ENCODE results near the gene SCFD2.

The SCFD2 gene

DNA sequence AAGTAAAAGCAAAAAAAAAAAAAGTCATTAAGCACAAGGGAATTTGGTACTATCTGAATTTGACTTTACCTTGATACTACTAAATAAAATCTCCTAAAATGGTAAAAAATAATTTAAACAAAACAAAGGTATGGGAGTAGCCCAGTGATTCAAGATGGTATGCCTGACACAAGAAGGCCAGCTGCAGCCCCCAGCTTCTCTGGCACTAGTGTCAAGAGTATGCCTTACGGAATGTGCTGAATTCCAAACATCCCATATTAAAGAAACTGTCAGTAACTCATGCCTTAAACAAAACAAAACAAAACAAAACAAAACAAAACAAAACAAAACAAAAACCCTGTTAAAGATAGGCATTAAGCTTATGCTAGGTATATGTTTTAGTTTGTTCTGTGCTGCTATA, 422.9 kb downstream of the SCFD2 start:
- Histone ChIP-seq H3K27me3 (ENCODE audit: insufficient read depth, insufficient read length) (no peaks in the 10 kb centered on the region), H3K9ac (ENCODE audit: insufficient read length, low read depth) (no peak overlapping the region), H3K4me1 (ENCODE audit: insufficient read depth, insufficient read length) (no peaks in the 10 kb centered on the region), H3K36me3 (ENCODE audit: insufficient read depth, insufficient read length, low read length) (no peaks in the 10 kb centered on the region), H3K4me3 (ENCODE audit: insufficient read length, low read depth) (no peak overlapping the region), H3K9me3 (ENCODE audit: insufficient read depth, low read length) (no peaks in the 10 kb centered on the region)
- TF ChIP-seq SUZ12 (IDR thresholded peaks at IDR 0.05; ENCODE audit: extremely low read depth, insufficient read depth, insufficient read length): no peak
- TF ChIP-seq ZNF274 (IDR thresholded peaks at IDR 0.05; ENCODE audit: low read depth, low read length): no peak
- TF ChIP-seq YY1 (IDR thresholded peaks at IDR 0.05; ENCODE audit: insufficient read depth, insufficient read length): no peak
- DNase-seq (ENCODE audit: low read depth, low spot score): no peak

DNA sequence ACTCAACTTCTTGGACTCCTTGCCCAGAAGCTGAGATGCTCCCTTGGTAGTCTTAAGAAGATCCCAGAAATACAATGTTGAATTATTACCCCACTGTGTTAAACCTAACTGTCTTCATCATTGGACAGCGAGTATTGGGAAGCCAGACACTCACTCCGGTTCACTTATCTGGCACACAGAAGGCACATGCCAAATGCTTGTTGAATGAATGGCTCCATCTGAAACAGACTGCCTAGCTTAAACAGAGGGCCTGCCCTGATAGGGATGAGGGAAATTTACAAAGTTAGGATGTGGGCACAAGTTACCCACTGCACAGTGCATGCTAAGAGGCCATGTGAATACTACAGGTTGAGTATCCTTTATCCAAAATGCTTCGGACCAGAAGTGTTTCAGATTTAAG, 424.4 kb downstream of the SCFD2 start:
- no peak for DNase-seq (ENCODE audit: low read depth, low spot score)
- no peak for TF ChIP-seq ZNF274 (IDR thresholded peaks at IDR 0.05; ENCODE audit: low read depth, low read length)

DNA sequence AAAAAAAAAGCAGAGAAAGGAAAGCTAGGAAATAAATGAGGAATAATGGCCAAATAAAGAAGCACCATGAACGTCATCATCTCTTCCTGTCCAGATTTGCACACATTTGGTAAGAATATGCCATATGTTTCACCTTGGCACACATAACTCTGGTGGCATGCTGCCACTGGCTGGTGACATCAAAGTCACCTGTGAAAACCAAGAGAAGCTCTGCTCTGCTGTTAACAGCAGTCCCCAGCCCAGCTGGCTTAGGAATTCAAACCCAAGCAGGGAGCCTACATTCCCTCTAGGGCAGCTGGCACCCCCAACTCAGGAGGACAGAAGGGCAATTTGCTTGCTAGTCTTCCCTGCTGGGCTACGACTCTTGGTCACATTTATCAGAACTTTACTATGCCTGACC, 426.1 kb downstream of the SCFD2 start:
- H3K27me3 ChIP-seq (ENCODE audit: insufficient read depth, insufficient read length): no peaks in the 10 kb centered on the region

More for the DNA sequence above, 424.4 kb downstream of the SCFD2 start:
- H3K36me3 ChIP-seq (ENCODE audit: insufficient read depth, insufficient read length, low read length): no peaks in the 10 kb centered on the region
- H3K27me3 ChIP-seq (ENCODE audit: insufficient read depth, insufficient read length): no peaks in the 10 kb centered on the region
- H3K9me3 ChIP-seq (ENCODE audit: insufficient read depth, low read length): no peaks in the 10 kb centered on the region
- no peaks in the 10 kb centered on the region for H3K4me1 ChIP-seq (ENCODE audit: insufficient read depth, insufficient read length)
- H3K4me3 ChIP-seq (ENCODE audit: insufficient read length, low read depth): no peak overlapping the region
- no peak overlapping the region for H3K9ac ChIP-seq (ENCODE audit: insufficient read length, low read depth)

DNA sequence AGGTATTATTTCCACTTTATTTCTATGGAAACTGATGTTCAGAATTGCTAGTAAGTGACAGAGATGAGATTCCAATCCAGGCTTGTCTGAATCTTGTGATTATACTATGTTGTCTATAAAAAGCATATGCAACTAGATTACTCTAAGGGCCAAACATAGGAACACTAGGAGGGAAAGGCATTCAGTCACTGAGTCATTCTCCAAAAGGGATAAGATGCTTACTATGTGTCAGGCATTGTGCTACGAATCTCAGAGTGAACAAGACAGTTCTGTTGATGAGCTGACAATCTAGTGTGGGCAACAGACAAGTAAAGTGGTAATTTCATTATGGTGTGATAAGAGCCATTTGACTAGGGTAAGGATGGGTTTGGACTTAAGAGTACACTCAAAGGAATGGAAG, 426.5 kb downstream of the SCFD2 start:
- Histone ChIP-seq H3K9ac (ENCODE audit: insufficient read length, low read depth) (no peak overlapping the region), H3K4me3 (ENCODE audit: insufficient read length, low read depth) (no peak overlapping the region), H3K9me3 (ENCODE audit: insufficient read depth, low read length) (no peaks in the 10 kb centered on the region), H3K4me1 (ENCODE audit: insufficient read depth, insufficient read length) (no peaks in the 10 kb centered on the region), H3K27me3 (ENCODE audit: insufficient read depth, insufficient read length) (no peaks in the 10 kb centered on the region), H3K36me3 (ENCODE audit: insufficient read depth, insufficient read length, low read length) (no peaks in the 10 kb centered on the region)
- DNase-seq (ENCODE audit: low read depth, low spot score): no peak
- no peak for TF ChIP-seq ZNF274 (IDR thresholded peaks at IDR 0.05; ENCODE audit: low read depth, low read length)
- TF ChIP-seq YY1 (IDR thresholded peaks at IDR 0.05; ENCODE audit: insufficient read depth, insufficient read length): no peak
- TF ChIP-seq SUZ12 (IDR thresholded peaks at IDR 0.05; ENCODE audit: extremely low read depth, insufficient read depth, insufficient read length): no peak

More for the DNA sequence above, 426.1 kb downstream of the SCFD2 start:
- no peaks in the 10 kb centered on the region for H3K9me3 ChIP-seq (ENCODE audit: insufficient read depth, low read length)
- H3K4me3 ChIP-seq (ENCODE audit: insufficient read length, low read depth): no peak overlapping the region
- H3K9ac ChIP-seq (ENCODE audit: insufficient read length, low read depth): no peak overlapping the region
- no peaks in the 10 kb centered on the region for H3K36me3 ChIP-seq (ENCODE audit: insufficient read depth, insufficient read length, low read length)
- no peaks in the 10 kb centered on the region for H3K4me1 ChIP-seq (ENCODE audit: insufficient read depth, insufficient read length)
- TF ChIP-seq SUZ12 (IDR thresholded peaks at IDR 0.05; ENCODE audit: extremely low read depth, insufficient read depth, insufficient read length) (no peak), YY1 (IDR thresholded peaks at IDR 0.05; ENCODE audit: insufficient read depth, insufficient read length) (no peak), ZNF274 (IDR thresholded peaks at IDR 0.05; ENCODE audit: low read depth, low read length) (no peak)
- no peak for DNase-seq (ENCODE audit: low read depth, low spot score)

DNA sequence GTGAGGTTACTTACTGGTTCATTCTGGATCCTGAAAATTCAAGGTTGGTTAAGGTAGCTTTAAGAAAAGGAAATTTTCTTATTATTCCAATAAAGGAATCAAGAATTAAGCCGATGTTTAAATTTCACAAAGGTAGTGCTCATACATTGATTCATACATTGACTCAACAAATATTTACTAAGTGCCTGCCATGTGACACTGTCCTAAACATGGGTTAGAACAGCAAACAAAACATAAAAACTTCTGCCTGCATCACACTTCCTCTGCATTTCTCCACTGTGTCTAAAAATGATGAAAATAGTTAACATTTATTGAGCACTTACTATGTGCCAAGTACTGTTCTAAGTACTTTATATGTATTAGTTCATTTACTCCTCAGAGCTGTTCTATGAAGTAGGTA, 428.0 kb downstream of the SCFD2 start:
- no peaks in the 10 kb centered on the region for H3K36me3 ChIP-seq (ENCODE audit: insufficient read depth, insufficient read length, low read length)
- no peaks in the 10 kb centered on the region; the same call in 1 of the 2 replicates for H3K9me3 ChIP-seq (ENCODE audit: insufficient read depth, low read length)
- DNase-seq (ENCODE audit: low read depth, low spot score): no peak
- H3K27me3 ChIP-seq (ENCODE audit: insufficient read depth, insufficient read length): no peaks in the 10 kb centered on the region
- TF ChIP-seq SUZ12 (IDR thresholded peaks at IDR 0.05; ENCODE audit: extremely low read depth, insufficient read depth, insufficient read length) (no peak), ZNF274 (IDR thresholded peaks at IDR 0.05; ENCODE audit: low read depth, low read length) (no peak), YY1 (IDR thresholded peaks at IDR 0.05; ENCODE audit: insufficient read depth, insufficient read length) (no peak)
- H3K4me1 ChIP-seq (ENCODE audit: insufficient read depth, insufficient read length): no peaks in the 10 kb centered on the region
- H3K9ac ChIP-seq (ENCODE audit: insufficient read length, low read depth): no peak overlapping the region
- H3K4me3 ChIP-seq (ENCODE audit: insufficient read length, low read depth): no peak overlapping the region

- H3K9me3 ChIP-seq (ENCODE audit: insufficient read depth, low read length): no peaks in the 10 kb centered on the region; the same call in 1 of the 2 replicates
- no peaks in the 10 kb centered on the region for H3K27me3 ChIP-seq (ENCODE audit: insufficient read depth, insufficient read length)
- no peak for TF ChIP-seq SUZ12 (IDR thresholded peaks at IDR 0.05; ENCODE audit: extremely low read depth, insufficient read depth, insufficient read length)
- no peak for TF ChIP-seq YY1 (IDR thresholded peaks at IDR 0.05; ENCODE audit: insufficient read depth, insufficient read length)
- TF ChIP-seq ZNF274 (IDR thresholded peaks at IDR 0.05; ENCODE audit: low read depth, low read length): no peak
- H3K4me1 ChIP-seq (ENCODE audit: insufficient read depth, insufficient read length): no peaks in the 10 kb centered on the region
- H3K4me3 ChIP-seq (ENCODE audit: insufficient read length, low read depth): no peak overlapping the region
- no peak overlapping the region for H3K9ac ChIP-seq (ENCODE audit: insufficient read length, low read depth)
- H3K36me3 ChIP-seq (ENCODE audit: insufficient read depth, insufficient read length, low read length): no peaks in the 10 kb centered on the region
- DNase-seq (ENCODE audit: low read depth, low spot score): no peak
Observed at GRCh38 chr4:52936729-52937128, 429.1 kb downstream of the SCFD2 start.

DNA sequence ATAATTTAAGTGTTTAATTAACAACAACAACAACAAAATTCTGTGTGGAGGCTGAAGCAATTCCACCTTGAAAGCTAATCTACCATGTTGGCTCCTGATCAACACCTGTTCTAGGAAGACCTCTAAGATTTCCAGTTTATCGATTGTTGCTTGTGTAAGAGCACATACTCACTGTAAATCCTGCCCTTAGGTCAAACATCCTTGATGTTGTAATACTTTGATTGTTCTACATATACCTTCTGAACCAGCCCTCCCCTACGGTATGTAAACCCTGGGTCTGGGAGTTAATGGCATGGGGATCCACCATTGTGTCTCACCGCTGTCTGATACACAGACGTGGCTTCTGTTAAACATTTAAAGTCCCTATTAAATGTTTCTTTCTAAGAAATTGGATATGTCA, 430.5 kb downstream of the SCFD2 start:
- Histone ChIP-seq H3K9ac (ENCODE audit: insufficient read length, low read depth) (no peak overlapping the region), H3K4me3 (ENCODE audit: insufficient read length, low read depth) (no peak overlapping the region), H3K36me3 (ENCODE audit: insufficient read depth, insufficient read length, low read length) (no peaks in the 10 kb centered on the region), H3K27me3 (ENCODE audit: insufficient read depth, insufficient read length) (no peaks in the 10 kb centered on the region), H3K9me3 (ENCODE audit: insufficient read depth, low read length) (no peaks in the 10 kb centered on the region; the same call in 1 of the 2 replicates), H3K4me1 (ENCODE audit: insufficient read depth, insufficient read length) (no peaks in the 10 kb centered on the region)
- no peak for DNase-seq (ENCODE audit: low read depth, low spot score)
- TF ChIP-seq ZNF274 (IDR thresholded peaks at IDR 0.05; ENCODE audit: low read depth, low read length) (no peak), SUZ12 (IDR thresholded peaks at IDR 0.05; ENCODE audit: extremely low read depth, insufficient read depth, insufficient read length) (no peak), YY1 (IDR thresholded peaks at IDR 0.05; ENCODE audit: insufficient read depth, insufficient read length) (no peak)

- Histone ChIP-seq H3K4me3 (ENCODE audit: insufficient read length, low read depth) (no peak overlapping the region), H3K36me3 (ENCODE audit: insufficient read depth, insufficient read length, low read length) (no peaks in the 10 kb centered on the region), H3K9me3 (ENCODE audit: insufficient read depth, low read length) (no peaks in the 10 kb centered on the region; the same call in 1 of the 2 replicates), H3K9ac (ENCODE audit: insufficient read length, low read depth) (no peak overlapping the region), H3K27me3 (ENCODE audit: insufficient read depth, insufficient read length) (no peaks in the 10 kb centered on the region), H3K4me1 (ENCODE audit: insufficient read depth, insufficient read length) (no peaks in the 10 kb centered on the region)
- no peak for DNase-seq (ENCODE audit: low read depth, low spot score)
- TF ChIP-seq ZNF274 (IDR thresholded peaks at IDR 0.05; ENCODE audit: low read depth, low read length) (no peak), SUZ12 (IDR thresholded peaks at IDR 0.05; ENCODE audit: extremely low read depth, insufficient read depth, insufficient read length) (no peak), YY1 (IDR thresholded peaks at IDR 0.05; ENCODE audit: insufficient read depth, insufficient read length) (no peak)
Observed at GRCh38 chr4:52933738-52934137, 432.1 kb downstream of the SCFD2 start.
